ENCODE data around the gene SRPK2. TPM values are rescaled to one million over a fixed set of nuclear protein-coding genes. Genes with fewer than 3 reads are reported as not detected.
"Not testable (repeated sequence)": the region's sequence is repeated elsewhere in the genome, so short reads cannot be mapped to it uniquely, and the experiment has no call there.

Gene SRPK2
- polyA plus RNA-seq, 1 donor = 26.7 TPM

GRCh38 chr7:105250239-105250638 lies 138.5 kb downstream of the SRPK2 start:
- H3K4me1 ChIP-seq (ENCODE audit: control insufficient read depth, insufficient read depth, low read length) = no peaks in the 10 kb centered on the region
- no peaks in the 10 kb centered on the region for H3K9me3 ChIP-seq (ENCODE audit: control insufficient read depth, low read depth, low read length)
- DNase-seq = no peak
- no peaks in the 10 kb centered on the region for H3K27me3 ChIP-seq (ENCODE audit: control insufficient read depth, insufficient read depth, low read length)
- no peak overlapping the region for H3K4me3 ChIP-seq (ENCODE audit: low read length)
- H3K36me3 ChIP-seq (ENCODE audit: control insufficient read depth, insufficient read depth, low read length) = no peaks in the 10 kb centered on the region
- 100% methylated on average over 1 of the region's 4 CpGs for WGBS (ENCODE audit: insufficient coverage, low lambda C conversion rate)
- no peak overlapping the region for H3K27ac ChIP-seq (ENCODE audit: low read length)

- H3K9me3 ChIP-seq (ENCODE audit: control insufficient read depth, low read depth, low read length) = peaks cover 5% of the 10 kb centered on the region
- H3K4me1 ChIP-seq (ENCODE audit: control insufficient read depth, insufficient read depth, low read length) = no peaks in the 10 kb centered on the region
- H3K36me3 ChIP-seq (ENCODE audit: control insufficient read depth, insufficient read depth, low read length) = no peaks in the 10 kb centered on the region
- H3K27me3 ChIP-seq (ENCODE audit: control insufficient read depth, insufficient read depth, low read length) = no peaks in the 10 kb centered on the region
- no peak overlapping the region for H3K4me3 ChIP-seq (ENCODE audit: low read length)
- no peak for DNase-seq
- no peak overlapping the region for H3K27ac ChIP-seq (ENCODE audit: low read length)
Observed at GRCh38 chr7:105249216-105249615, 139.5 kb downstream of the SRPK2 start.

GRCh38 chr7:105246679-105247078 lies 142.0 kb downstream of the SRPK2 start:
- Histone ChIP-seq H3K27ac (ENCODE audit: low read length) (no peak overlapping the region), H3K9me3 (ENCODE audit: control insufficient read depth, low read depth, low read length) (peaks cover 6% of the 10 kb centered on the region), H3K4me3 (ENCODE audit: low read length) (no peak overlapping the region), H3K36me3 (ENCODE audit: control insufficient read depth, insufficient read depth, low read length) (no peaks in the 10 kb centered on the region), H3K4me1 (ENCODE audit: control insufficient read depth, insufficient read depth, low read length) (no peaks in the 10 kb centered on the region), H3K27me3 (ENCODE audit: control insufficient read depth, insufficient read depth, low read length) (no peaks in the 10 kb centered on the region)
- no peak for DNase-seq

GRCh38 chr7:105246256-105246655 lies 142.5 kb downstream of the SRPK2 start:
- Histone ChIP-seq H3K27me3 (ENCODE audit: control insufficient read depth, insufficient read depth, low read length) (no peaks in the 10 kb centered on the region), H3K4me1 (ENCODE audit: control insufficient read depth, insufficient read depth, low read length) (no peaks in the 10 kb centered on the region), H3K36me3 (ENCODE audit: control insufficient read depth, insufficient read depth, low read length) (no peaks in the 10 kb centered on the region), H3K4me3 (ENCODE audit: low read length) (no peak overlapping the region), H3K27ac (ENCODE audit: low read length) (no peak overlapping the region), H3K9me3 (ENCODE audit: control insufficient read depth, low read depth, low read length) (peaks cover 6% of the 10 kb centered on the region)
- 100% methylated on average over 1 of the region's 4 CpGs for WGBS (ENCODE audit: insufficient coverage, low lambda C conversion rate)
- no peak for DNase-seq

- Histone ChIP-seq H3K36me3 (ENCODE audit: control insufficient read depth, insufficient read depth, low read length) (no peaks in the 10 kb centered on the region), H3K27me3 (ENCODE audit: control insufficient read depth, insufficient read depth, low read length) (no peaks in the 10 kb centered on the region), H3K27ac (ENCODE audit: low read length) (no peak overlapping the region), H3K4me3 (ENCODE audit: low read length) (no peak overlapping the region), H3K4me1 (ENCODE audit: control insufficient read depth, insufficient read depth, low read length) (no peaks in the 10 kb centered on the region), H3K9me3 (ENCODE audit: control insufficient read depth, low read depth, low read length) (peaks cover 6% of the 10 kb centered on the region)
- WGBS (ENCODE audit: insufficient coverage, low lambda C conversion rate) = 48% methylated on average over 2 of the region's 12 CpGs
- DNase-seq = no peak
Observed at GRCh38 chr7:105245398-105246114, 143.2 kb downstream of the SRPK2 start.

GRCh38 chr7:105244594-105244993 lies 144.1 kb downstream of the SRPK2 start:
- H3K4me1 ChIP-seq (ENCODE audit: control insufficient read depth, insufficient read depth, low read length) = no peaks in the 10 kb centered on the region
- no peaks in the 10 kb centered on the region for H3K36me3 ChIP-seq (ENCODE audit: control insufficient read depth, insufficient read depth, low read length)
- DNase-seq = no peak
- H3K27ac ChIP-seq (ENCODE audit: low read length) = no peak overlapping the region
- no peaks in the 10 kb centered on the region for H3K27me3 ChIP-seq (ENCODE audit: control insufficient read depth, insufficient read depth, low read length)
- WGBS (ENCODE audit: insufficient coverage, low lambda C conversion rate) = no CpG with 5 or more reads among the region's 28 CpGs
- no peak overlapping the region for H3K4me3 ChIP-seq (ENCODE audit: low read length)
- peaks cover 6% of the 10 kb centered on the region for H3K9me3 ChIP-seq (ENCODE audit: control insufficient read depth, low read depth, low read length)

- H3K27ac ChIP-seq (ENCODE audit: low read length) = no peak overlapping the region
- no peaks in the 10 kb centered on the region for H3K27me3 ChIP-seq (ENCODE audit: control insufficient read depth, insufficient read depth, low read length)
- no peaks in the 10 kb centered on the region for H3K36me3 ChIP-seq (ENCODE audit: control insufficient read depth, insufficient read depth, low read length)
- H3K4me3 ChIP-seq (ENCODE audit: low read length) = no peak overlapping the region
- 100% methylated on average over 1 of the region's 3 CpGs for WGBS (ENCODE audit: insufficient coverage, low lambda C conversion rate)
- peaks cover 6% of the 10 kb centered on the region for H3K9me3 ChIP-seq (ENCODE audit: control insufficient read depth, low read depth, low read length)
- H3K4me1 ChIP-seq (ENCODE audit: control insufficient read depth, insufficient read depth, low read length) = no peaks in the 10 kb centered on the region
- DNase-seq = no peak
Observed at GRCh38 chr7:105241198-105241597, 147.5 kb downstream of the SRPK2 start.

GRCh38 chr7:105238198-105238765 lies 150.4 kb downstream of the SRPK2 start:
- no peaks in the 10 kb centered on the region for H3K27me3 ChIP-seq (ENCODE audit: control insufficient read depth, insufficient read depth, low read length)
- H3K4me3 ChIP-seq (ENCODE audit: low read length) = no peak overlapping the region
- DNase-seq = no peak
- no peaks in the 10 kb centered on the region for H3K36me3 ChIP-seq (ENCODE audit: control insufficient read depth, insufficient read depth, low read length)
- H3K27ac ChIP-seq (ENCODE audit: low read length) = no peak overlapping the region
- H3K4me1 ChIP-seq (ENCODE audit: control insufficient read depth, insufficient read depth, low read length) = no peaks in the 10 kb centered on the region
- H3K9me3 ChIP-seq (ENCODE audit: control insufficient read depth, low read depth, low read length) = no peaks in the 10 kb centered on the region
- WGBS (ENCODE audit: insufficient coverage, low lambda C conversion rate) = no CpG with 5 or more reads among the region's 5 CpGs

- Histone ChIP-seq H3K9me3 (ENCODE audit: control insufficient read depth, low read depth, low read length) (no peaks in the 10 kb centered on the region), H3K36me3 (ENCODE audit: control insufficient read depth, insufficient read depth, low read length) (peaks cover 6% of the 10 kb centered on the region), H3K27ac (ENCODE audit: low read length) (no peak overlapping the region), H3K4me1 (ENCODE audit: control insufficient read depth, insufficient read depth, low read length) (no peaks in the 10 kb centered on the region), H3K4me3 (ENCODE audit: low read length) (no peak overlapping the region), H3K27me3 (ENCODE audit: control insufficient read depth, insufficient read depth, low read length) (no peaks in the 10 kb centered on the region)
- DNase-seq = no peak
- 91% methylated on average over 3 of the region's 4 CpGs for WGBS (ENCODE audit: insufficient coverage, low lambda C conversion rate)
Observed at GRCh38 chr7:105234886-105235285, 153.8 kb downstream of the SRPK2 start.

GRCh38 chr7:105232829-105233291 lies 155.9 kb downstream of the SRPK2 start:
- not testable (repeated sequence) for H3K27me3 ChIP-seq (ENCODE audit: control insufficient read depth, insufficient read depth, low read length); H3K36me3 ChIP-seq (ENCODE audit: control insufficient read depth, insufficient read depth, low read length); H3K9me3 ChIP-seq (ENCODE audit: control insufficient read depth, low read depth, low read length); H3K4me3 ChIP-seq (ENCODE audit: low read length); DNase-seq; H3K27ac ChIP-seq (ENCODE audit: low read length); H3K4me1 ChIP-seq (ENCODE audit: control insufficient read depth, insufficient read depth, low read length)
- WGBS (ENCODE audit: insufficient coverage, low lambda C conversion rate) = 100% methylated on average over 3 of the region's 6 CpGs

- no peaks in the 10 kb centered on the region for H3K4me1 ChIP-seq (ENCODE audit: control insufficient read depth, insufficient read depth, low read length)
- DNase-seq = no peak
- H3K9me3 ChIP-seq (ENCODE audit: control insufficient read depth, low read depth, low read length) = no peaks in the 10 kb centered on the region
- no peak overlapping the region for H3K27ac ChIP-seq (ENCODE audit: low read length)
- H3K27me3 ChIP-seq (ENCODE audit: control insufficient read depth, insufficient read depth, low read length) = no peaks in the 10 kb centered on the region
- peaks cover 6% of the 10 kb centered on the region for H3K36me3 ChIP-seq (ENCODE audit: control insufficient read depth, insufficient read depth, low read length)
- no peak overlapping the region for H3K4me3 ChIP-seq (ENCODE audit: low read length)
- WGBS (ENCODE audit: insufficient coverage, low lambda C conversion rate) = 68% methylated on average over 3 of the region's 3 CpGs
Observed at GRCh38 chr7:105230486-105230885, 158.2 kb downstream of the SRPK2 start.
